ENCODE results near the gene MFN2. TPM values are rescaled to one million over a fixed set of nuclear protein-coding genes. Genes with fewer than 3 reads are reported as not detected.

Gene MFN2
- total and polyA plus RNA-seq, 9 of the 15 experiments (the other 6 are each of a cell fraction or from before 2014, with no cell fraction given) = 10.5 to 158 (median 87.1) TPM

- TF ChIP-seq ZNF764 (CRISPR knock-in tag; IDR thresholded peaks at IDR 0.05; ENCODE audit: low read depth) (no peak), STAT6 (CRISPR knock-in tag; IDR thresholded peaks at IDR 0.05) (peak; percentile 59; the same call in 1 of the 2 replicates), EZH2 (IDR thresholded peaks at IDR 0.05; ENCODE audit: borderline replicate concordance, low read depth, low read length) (no peak), ZKSCAN8 (CRISPR knock-in tag; IDR thresholded peaks at IDR 0.05) (peak; percentile 38; the same call in 1 of the 2 replicates), POLR2AphosphoS5 (IDR thresholded peaks at IDR 0.05; ENCODE audit: control insufficient read depth, insufficient read depth, low read depth, low read length) (peak; percentile 83), SRSF9 (IDR thresholded peaks at IDR 0.05; ENCODE audit: borderline replicate concordance, low read depth, low read length) (no peak), MAZ (CRISPR knock-in tag; conservative IDR thresholded peaks at IDR 0.05 in 1 of 2, IDR thresholded peaks at IDR 0.05 in 1 of 2) (peak; percentile 84 to 97), TBP (optimal IDR thresholded peaks at IDR 0.05; ENCODE audit: low read depth, low read length) (peak; percentile 23), PKNOX1 (IDR thresholded peaks at IDR 0.05) (peak; percentile 94), SMAD4 (CRISPR knock-in tag; conservative IDR thresholded peaks at IDR 0.05) (peak; percentile 96), BCL6 (CRISPR knock-in tag; IDR thresholded peaks at IDR 0.05) (no peak; the same call in 1 of the 2 replicates), PTBP1 (IDR thresholded peaks at IDR 0.05; ENCODE audit: low read depth, low read length) (no peak), ZNF12 (CRISPR knock-in tag; IDR thresholded peaks at IDR 0.05) (no peak; the same call in 1 of the 2 replicates), EHMT2 (IDR thresholded peaks at IDR 0.05) (no peak), ZBTB2 (IDR thresholded peaks at IDR 0.05) (peak; percentile 84), JUN (IDR thresholded peaks at IDR 0.05; ENCODE audit: borderline replicate concordance, low read depth, low read length) (peak; percentile 65; the same call in 1 of the 2 replicates), JUN (CRISPR knock-in tag; IDR thresholded peaks at IDR 0.05; ENCODE audit: borderline replicate concordance) (no peak), ZNF224 (CRISPR knock-in tag; IDR thresholded peaks at IDR 0.05) (no peak), PRDM10 (IDR thresholded peaks at IDR 0.05; ENCODE audit: partially characterized antibody) (no peak)
Measured at GRCh38 chr1:12038356-12039163, 58.3 kb downstream of the MFN2 start (continued).
